H9 (cell line): ENCODE results near the gene BCO1. TPM values are rescaled to one million over a fixed set of nuclear protein-coding genes. Genes with fewer than 3 reads are reported as not detected.

Source experiments
- DNase-seq: peaks from one replicate; pipeline ENCODE4 v3.0.0-alpha.2; 2017
- H2AFZ ChIP-seq: one replicate; pipeline ENCODE4 v1.6.1; 2013; ENCODE audit warnings: mild to moderate bottlenecking, low read length, control low read depth, moderate library complexity
- H2AK5ac ChIP-seq: 2 replicates; pipeline ENCODE4 v1.6.1; 2013; ENCODE audit warnings: low read length, control low read depth, mixed read lengths; ENCODE audit not compliant: insufficient read length
- H2BK120ac ChIP-seq: one replicate; pipeline ENCODE4 v1.6.1; 2013; ENCODE audit warnings: low read depth, mild to moderate bottlenecking, low read length, control low read depth, inconsistent platforms; ENCODE audit not compliant: poor library complexity, severe bottlenecking
- H2BK12ac ChIP-seq: 2 replicates; pipeline ENCODE4 v1.6.1; 2013; ENCODE audit warnings: low read length, control low read depth, mixed read lengths, low read depth; ENCODE audit not compliant: insufficient read length
- H2BK15ac ChIP-seq: 2 replicates; pipeline ENCODE4 v1.6.1; 2013; ENCODE audit warnings: low read depth, low read length, control low read depth
- H2BK20ac ChIP-seq: one replicate; pipeline ENCODE4 v1.6.1; 2013; ENCODE audit warnings: low read depth, mild to moderate bottlenecking, low read length, control low read depth, inconsistent platforms; ENCODE audit not compliant: poor library complexity, severe bottlenecking
- H2BK5ac ChIP-seq: 2 replicates; pipeline ENCODE4 v1.6.1; 2013; ENCODE audit warnings: low read length, control low read depth, mixed read lengths; ENCODE audit not compliant: insufficient read length
- H3K14ac ChIP-seq: 2 replicates; pipeline ENCODE4 v1.6.1; 2013; ENCODE audit warnings: low read length, control low read depth; ENCODE audit not compliant: insufficient read depth
- H3K18ac ChIP-seq: 2 replicates; pipeline ENCODE4 v1.6.1; 2013; ENCODE audit warnings: low read depth, mild to moderate bottlenecking, mixed read lengths, low read length, control low read depth; ENCODE audit not compliant: insufficient read length
- H3K23ac ChIP-seq: 2 replicates; pipeline ENCODE4 v1.6.1; 2013; ENCODE audit warnings: low read length, control low read depth, mixed read lengths, low read depth; ENCODE audit not compliant: insufficient read length
- H3K23me2 ChIP-seq: 2 replicates; pipeline ENCODE4 v1.6.1; 2013; ENCODE audit warnings: low read depth, mild to moderate bottlenecking, mixed read lengths, low read length, control low read depth; ENCODE audit not compliant: insufficient read length, poor library complexity, severe bottlenecking
- H3K27ac ChIP-seq: 2 replicates; pipeline ENCODE4 v1.5.1; 2013; ENCODE audit warnings: low read length, control low read depth, mixed read lengths, low read depth; ENCODE audit not compliant: insufficient read length
- H3K27me3 ChIP-seq: 2 replicates; pipeline ENCODE4 v1.6.1; 2013; ENCODE audit warnings: low read length, control low read depth, inconsistent platforms; ENCODE audit not compliant: insufficient read depth
- H3K4ac ChIP-seq: 2 replicates; pipeline ENCODE4 v1.6.1; 2013; ENCODE audit warnings: low read depth, mild to moderate bottlenecking, control low read depth, inconsistent platforms, low read length, moderate library complexity
- H3K4me1 ChIP-seq: 2 replicates; pipeline ENCODE4 v1.6.1; 2013; ENCODE audit warnings: low read length, control low read depth, inconsistent platforms; ENCODE audit not compliant: insufficient read depth
- H3K4me2 ChIP-seq: 2 replicates; pipeline ENCODE4 v1.6.1; 2013; ENCODE audit warnings: low read length, control low read depth, mixed read lengths; ENCODE audit not compliant: insufficient read length, insufficient read depth
- H3K56ac ChIP-seq: 2 replicates; pipeline ENCODE4 v1.6.1; 2013; ENCODE audit warnings: low read depth, mild to moderate bottlenecking, mixed read lengths, low read length, control low read depth; ENCODE audit not compliant: insufficient read length
- H3K79me1 ChIP-seq: 2 replicates; pipeline ENCODE4 v1.6.1; 2013; ENCODE audit warnings: low read depth, mild to moderate bottlenecking, moderate library complexity, low read length, control low read depth, inconsistent platforms; ENCODE audit not compliant: insufficient read depth, poor library complexity, severe bottlenecking
- H3K79me2 ChIP-seq: 2 replicates; pipeline ENCODE4 v1.6.1; 2013; ENCODE audit warnings: low read length, control low read depth, inconsistent platforms; ENCODE audit not compliant: insufficient read depth
- H3K9ac ChIP-seq: 2 replicates; pipeline ENCODE4 v1.6.1; 2013; ENCODE audit warnings: low read length, control low read depth, mixed read lengths; ENCODE audit not compliant: insufficient read length; ENCODE audit errors: extremely low read depth
- H3K9me3 ChIP-seq: one replicate; pipeline ENCODE4 v1.6.1; 2013; ENCODE audit warnings: low read depth, low read length, inconsistent platforms; ENCODE audit not compliant: control insufficient read depth
- H3T11ph ChIP-seq: one replicate; pipeline ENCODE4 v1.6.1; 2013; ENCODE audit warnings: mild to moderate bottlenecking, low read length, control low read depth, inconsistent platforms
- H4K20me1 ChIP-seq: one replicate; pipeline ENCODE4 v1.6.1; 2013; ENCODE audit not compliant: control insufficient read depth, insufficient read length, insufficient read depth
- H4K5ac ChIP-seq: 2 replicates; pipeline ENCODE4 v1.6.1; 2013; ENCODE audit warnings: low read depth, mild to moderate bottlenecking, mixed read lengths, low read length, control low read depth; ENCODE audit not compliant: insufficient read length
- H4K8ac ChIP-seq: replicated peaks from 2 replicates; pipeline ENCODE4 v1.6.1; 2013; ENCODE audit warnings: low read length, control low read depth, mixed read lengths, low read depth; ENCODE audit not compliant: insufficient read length
- H4K91ac ChIP-seq: 2 replicates; pipeline ENCODE4 v1.6.1; 2013; ENCODE audit warnings: low read depth, mild to moderate bottlenecking, moderate library complexity, mixed read lengths, low read length, control low read depth; ENCODE audit not compliant: insufficient read length
- H3K27ac Mint-ChIP-seq, 3 experiments: 2 replicates in 2 of 3; 3 replicates in 1 of 3; pipeline ENCODE4 v1.8.0; 2020 to 2021; ENCODE audit warnings: mixed read lengths in 3 of 3, mild to moderate bottlenecking in 1 of 3, moderate library complexity in 1 of 3
- H3K27me3 Mint-ChIP-seq: 2 replicates; pipeline ENCODE4 v1.8.0; 2021; ENCODE audit warnings: low read depth, mild to moderate bottlenecking, moderate library complexity, mixed read lengths
- H3K36me3 Mint-ChIP-seq, 3 experiments: 2 replicates in 2 of 3; 3 replicates in 1 of 3; pipeline ENCODE4 v1.8.0; 2020 to 2021; ENCODE audit warnings: low read depth in 3 of 3, mixed read lengths in 3 of 3; ENCODE audit not compliant: insufficient read depth in 1 of 3
- H3K4me1 Mint-ChIP-seq, 2 experiments: 2 replicates each; pipeline ENCODE4 v1.8.0; 2020; ENCODE audit warnings: mixed read lengths in 2 of 2
- H3K4me3 Mint-ChIP-seq, 2 experiments: 2 replicates in 1 of 2; 3 replicates in 1 of 2; pipeline ENCODE4 v1.8.0; 2020 to 2021; ENCODE audit warnings: mild to moderate bottlenecking in 2 of 2, mixed read lengths in 2 of 2, moderate library complexity in 1 of 2
- H3K9me3 Mint-ChIP-seq, 2 experiments: 2 replicates in 1 of 2; 3 replicates in 1 of 2; pipeline ENCODE4 v1.8.0; 2020; ENCODE audit warnings: mild to moderate bottlenecking in 2 of 2, mixed read lengths in 2 of 2, moderate library complexity in 1 of 2
- whole genome bisulfite sequencing: extraction: QIAGEN DNeasy Blood & Tissue Kit; methylation state at CpG from one replicate; pipeline ENCODE4 v1.1.7; 2013; ENCODE audit warnings: missing lambda C conversion rate, low lambda C conversion rate, mixed read lengths; ENCODE audit not compliant: insufficient read length; ENCODE audit errors: extremely low coverage; 5-methylcytosine and 5-hydroxymethylcytosine counted together
- total RNA-seq: library from RNA; stranded (reverse); gene quantifications from 2 replicates; pipeline ENCODE4 v1.2.1, GENCODE V29; 2021
- TF ChIP-seq, protein P1 (sequence below): fragments of 200-600 bp; sonication (generic); conservative IDR thresholded peaks from 3 replicates; pipeline ENCODE4 v1.8.0; 2021; ENCODE audit warnings: antibody characterized with exemption, mild to moderate bottlenecking

BCO1 gene
- total RNA-seq, 1 experiment from 2014 or later, result not detected

GRCh38 chr16:81314603-81315270 is 76.2 kb downstream of the BCO1 start, which contains the start of gene GAN:
Gene GAN (plus strand): TSS chr16:81314962. CDS start chr16:81315114, 152 bp downstream.
- peak within 1 kb of the TSS; percentile 98 for H3K4me2 ChIP-seq
- H3K27me3 ChIP-seq, result no peaks in the 10 kb centered on the region
- peak within 1 kb of the TSS; percentile 89 to 98 for H3K4me3 Mint-ChIP-seq
- no CpG with 5 or more reads among the region's 75 CpGs for WGBS
- H4K5ac ChIP-seq, result peak within 1 kb of the TSS; percentile 86
- no peak within 1 kb of the TSS for H2AK5ac ChIP-seq
- peak; percentile 97 for DNase-seq
- peaks cover 4% of the 10 kb centered on the region for H3K4me1 ChIP-seq
- peak within 1 kb of the TSS; percentile 97 to 99 (median 99) for H3K27ac Mint-ChIP-seq
- H2BK5ac ChIP-seq, result peak within 1 kb of the TSS; percentile 56
- peak within 1 kb of the TSS; percentile 51; the same call in 1 of the 2 replicates for H3K4ac ChIP-seq
- peaks cover 25% of the 10 kb centered on the region; the same call in 1 of the 2 replicates for H3K79me2 ChIP-seq
- H3K56ac ChIP-seq, result peak within 1 kb of the TSS; percentile 70
- TF ChIP-seq, protein P1, sequence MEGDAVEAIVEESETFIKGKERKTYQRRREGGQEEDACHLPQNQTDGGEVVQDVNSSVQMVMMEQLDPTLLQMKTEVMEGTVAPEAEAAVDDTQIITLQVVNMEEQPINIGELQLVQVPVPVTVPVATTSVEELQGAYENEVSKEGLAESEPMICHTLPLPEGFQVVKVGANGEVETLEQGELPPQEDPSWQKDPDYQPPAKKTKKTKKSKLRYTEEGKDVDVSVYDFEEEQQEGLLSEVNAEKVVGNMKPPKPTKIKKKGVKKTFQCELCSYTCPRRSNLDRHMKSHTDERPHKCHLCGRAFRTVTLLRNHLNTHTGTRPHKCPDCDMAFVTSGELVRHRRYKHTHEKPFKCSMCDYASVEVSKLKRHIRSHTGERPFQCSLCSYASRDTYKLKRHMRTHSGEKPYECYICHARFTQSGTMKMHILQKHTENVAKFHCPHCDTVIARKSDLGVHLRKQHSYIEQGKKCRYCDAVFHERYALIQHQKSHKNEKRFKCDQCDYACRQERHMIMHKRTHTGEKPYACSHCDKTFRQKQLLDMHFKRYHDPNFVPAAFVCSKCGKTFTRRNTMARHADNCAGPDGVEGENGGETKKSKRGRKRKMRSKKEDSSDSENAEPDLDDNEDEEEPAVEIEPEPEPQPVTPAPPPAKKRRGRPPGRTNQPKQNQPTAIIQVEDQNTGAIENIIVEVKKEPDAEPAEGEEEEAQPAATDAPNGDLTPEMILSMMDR, result no peak
- no peaks in the 10 kb centered on the region for H3K9me3 Mint-ChIP-seq
- H3K36me3 Mint-ChIP-seq, result peaks cover 4 to 15% (median 13%) of the 10 kb centered on the region in 3 experiments; a peak in 5 of 7 replicates
- H2BK120ac ChIP-seq, result peak within 1 kb of the TSS; percentile 50
- H3T11ph ChIP-seq, result peak within 1 kb of the TSS; percentile 56
- peak within 1 kb of the TSS; percentile 81 for H3K18ac ChIP-seq
- H3K9ac ChIP-seq, result peak within 1 kb of the TSS; percentile 97
- no peak within 1 kb of the TSS for H2AFZ ChIP-seq
- H3K79me1 ChIP-seq, result peaks cover 10% of the 10 kb centered on the region
- no peaks in the 10 kb centered on the region for H4K20me1 ChIP-seq
- peak within 1 kb of the TSS; percentile 41 for H3K27ac ChIP-seq
- no peak within 1 kb of the TSS for H2BK20ac ChIP-seq
- peaks cover 42 to 45% of the 10 kb centered on the region in 2 experiments for H3K4me1 Mint-ChIP-seq
- H3K23me2 ChIP-seq, result peaks cover 16% of the 10 kb centered on the region
- H4K91ac ChIP-seq, result peak within 1 kb of the TSS; percentile 46
- H2BK12ac ChIP-seq, result peak within 1 kb of the TSS; percentile 18
- no peak within 1 kb of the TSS for H4K8ac ChIP-seq
- H3K23ac ChIP-seq, result no peak within 1 kb of the TSS
- no peaks in the 10 kb centered on the region for H3K27me3 Mint-ChIP-seq
- peak within 1 kb of the TSS; percentile 81 for H3K14ac ChIP-seq
- H3K9me3 ChIP-seq, result no peaks in the 10 kb centered on the region
- no peak within 1 kb of the TSS for H2BK15ac ChIP-seq
